Measurements from ENCODE around the gene IL24. TPM values are rescaled to one million over a fixed set of nuclear protein-coding genes. Genes with fewer than 3 reads are reported as not detected.

The IL24 gene
- total RNA-seq, 4 donors from 2014 or later: not detected

DNA sequence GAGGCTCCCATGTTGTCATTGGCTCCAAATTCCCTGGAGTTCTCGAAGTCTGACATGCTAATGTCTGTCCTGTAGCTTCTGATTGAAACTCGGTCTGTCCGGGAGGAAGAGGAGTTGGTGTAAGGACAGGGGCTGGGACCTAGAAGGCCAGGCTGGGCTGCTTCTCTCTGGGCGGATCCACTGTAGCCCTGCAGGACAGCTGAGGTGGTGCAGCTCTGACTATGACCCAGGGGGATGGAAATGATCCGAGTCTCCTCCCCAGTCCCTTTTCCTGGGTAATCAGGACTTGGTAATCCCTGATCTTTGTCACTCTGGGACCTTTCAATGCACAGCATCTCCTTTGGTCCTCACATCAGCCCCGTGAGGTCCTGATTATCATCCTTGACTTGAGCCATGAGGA lies 34.5 kb downstream of the IL24 start:
- Histone ChIP-seq H3K36me3 (no peaks in the 10 kb centered on the region), H3K27me3 (no peaks in the 10 kb centered on the region), H3K4me3 (no peak overlapping the region), H3K9me3 (no peaks in the 10 kb centered on the region), H3K4me1 (no peaks in the 10 kb centered on the region), H3K27ac (no peak overlapping the region)
- intact Hi-C loops (cut with DNase I; ENCODE audit: low total_unique reads): no loop called here
- no peak for DNase-seq
- TF ChIP-seq POLR2A (IDR thresholded peaks at IDR 0.05): no peak
- TF ChIP-seq, protein P1, sequence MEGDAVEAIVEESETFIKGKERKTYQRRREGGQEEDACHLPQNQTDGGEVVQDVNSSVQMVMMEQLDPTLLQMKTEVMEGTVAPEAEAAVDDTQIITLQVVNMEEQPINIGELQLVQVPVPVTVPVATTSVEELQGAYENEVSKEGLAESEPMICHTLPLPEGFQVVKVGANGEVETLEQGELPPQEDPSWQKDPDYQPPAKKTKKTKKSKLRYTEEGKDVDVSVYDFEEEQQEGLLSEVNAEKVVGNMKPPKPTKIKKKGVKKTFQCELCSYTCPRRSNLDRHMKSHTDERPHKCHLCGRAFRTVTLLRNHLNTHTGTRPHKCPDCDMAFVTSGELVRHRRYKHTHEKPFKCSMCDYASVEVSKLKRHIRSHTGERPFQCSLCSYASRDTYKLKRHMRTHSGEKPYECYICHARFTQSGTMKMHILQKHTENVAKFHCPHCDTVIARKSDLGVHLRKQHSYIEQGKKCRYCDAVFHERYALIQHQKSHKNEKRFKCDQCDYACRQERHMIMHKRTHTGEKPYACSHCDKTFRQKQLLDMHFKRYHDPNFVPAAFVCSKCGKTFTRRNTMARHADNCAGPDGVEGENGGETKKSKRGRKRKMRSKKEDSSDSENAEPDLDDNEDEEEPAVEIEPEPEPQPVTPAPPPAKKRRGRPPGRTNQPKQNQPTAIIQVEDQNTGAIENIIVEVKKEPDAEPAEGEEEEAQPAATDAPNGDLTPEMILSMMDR (IDR thresholded peaks at IDR 0.05): no peak

DNA sequence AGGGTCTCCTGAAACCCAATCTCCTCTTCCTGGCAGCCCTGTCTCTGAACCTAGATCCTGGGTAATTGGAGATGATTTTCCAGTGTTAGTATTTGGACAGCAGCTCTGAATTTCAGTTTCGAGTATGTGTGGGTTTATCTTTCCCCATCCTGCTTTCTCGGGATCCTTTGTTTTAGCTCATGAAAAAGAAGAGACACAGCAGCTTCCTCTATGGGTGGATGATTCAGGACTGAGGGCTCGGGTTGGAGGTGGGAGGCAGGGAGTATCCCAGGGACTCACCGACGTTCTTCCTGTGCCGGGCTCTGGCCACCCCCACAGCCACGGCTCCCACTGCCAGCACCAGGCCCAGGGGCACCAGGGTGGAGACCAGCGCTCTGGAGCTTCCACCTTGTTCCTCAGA lies 34.9 kb downstream of the IL24 start:
- Histone ChIP-seq H3K9me3 (no peaks in the 10 kb centered on the region), H3K27me3 (no peaks in the 10 kb centered on the region), H3K4me1 (no peaks in the 10 kb centered on the region), H3K4me3 (no peak overlapping the region), H3K36me3 (no peaks in the 10 kb centered on the region), H3K27ac (no peak overlapping the region)
- intact Hi-C loops (cut with DNase I; ENCODE audit: low total_unique reads): no loop called here
- no peak for DNase-seq
- no peak for TF ChIP-seq POLR2A (IDR thresholded peaks at IDR 0.05)
- TF ChIP-seq, protein P1 (IDR thresholded peaks at IDR 0.05): no peak

DNA sequence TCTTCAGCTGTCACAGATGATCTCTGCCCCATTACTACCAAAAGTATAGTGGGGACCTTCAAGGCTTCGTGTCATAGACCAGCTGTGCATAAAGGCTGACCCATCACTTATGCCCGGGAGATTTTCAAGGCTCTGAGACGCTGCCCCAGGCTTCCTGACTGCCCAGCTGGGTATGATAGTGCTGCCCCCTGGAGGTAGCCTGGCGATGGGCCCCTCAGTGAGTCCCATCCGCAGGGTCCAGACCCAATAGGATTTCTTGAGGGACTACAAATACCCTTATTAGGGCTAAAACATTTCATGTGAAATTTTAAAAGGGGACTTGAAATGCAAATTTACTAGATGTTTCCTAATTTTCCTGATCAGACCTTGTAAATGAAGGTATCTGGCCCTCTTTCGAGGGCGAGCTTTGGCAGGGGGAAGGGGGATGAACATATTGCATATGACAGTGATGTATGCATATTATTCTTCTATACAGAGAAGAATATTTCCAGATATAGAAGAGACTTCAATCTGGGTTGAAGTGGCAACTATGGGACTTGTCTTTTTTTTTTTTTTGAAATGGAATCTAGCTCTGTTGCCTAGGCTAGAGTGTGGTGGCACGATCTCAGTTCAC lies 36.2 kb downstream of the IL24 start:
- Histone ChIP-seq H3K27ac (no peak overlapping the region), H3K27me3 (no peaks in the 10 kb centered on the region), H3K36me3 (no peaks in the 10 kb centered on the region), H3K9me3 (no peaks in the 10 kb centered on the region), H3K4me1 (no peaks in the 10 kb centered on the region), H3K4me3 (no peak overlapping the region)
- intact Hi-C loops (cut with DNase I; ENCODE audit: low total_unique reads): no loop called here
- no peak for DNase-seq
- no peak for TF ChIP-seq POLR2A (IDR thresholded peaks at IDR 0.05)
- TF ChIP-seq, protein P1 (IDR thresholded peaks at IDR 0.05): peak in 1 of 4 experiments; percentile 5

DNA sequence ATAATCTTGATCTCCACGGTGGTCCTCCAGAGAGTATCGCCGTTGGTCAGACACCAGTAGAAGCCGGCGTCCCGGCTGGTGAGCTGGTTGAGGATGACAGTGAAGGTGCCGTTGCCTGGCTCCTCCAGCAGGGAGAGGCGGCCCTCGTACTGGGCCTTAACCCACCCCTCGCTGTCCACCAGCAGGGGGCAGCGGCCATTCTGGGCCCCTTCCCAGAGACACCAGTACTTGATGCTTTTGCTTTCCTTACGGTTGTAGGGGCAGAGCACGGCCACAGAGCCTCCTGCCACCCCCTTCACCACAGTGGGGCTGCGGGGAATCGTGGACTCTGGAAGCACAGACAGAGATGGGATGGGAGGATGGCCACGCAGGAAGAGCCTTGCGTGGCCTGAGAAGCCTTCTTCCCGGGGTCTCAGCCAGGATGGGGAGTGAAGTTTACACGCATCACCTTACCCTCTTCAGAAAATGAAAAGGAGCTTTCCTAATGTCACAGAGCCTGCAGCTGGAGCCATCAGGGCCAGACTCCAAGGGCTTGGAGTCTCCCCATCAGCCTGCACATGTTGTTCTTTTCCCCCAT lies 38.3 kb downstream of the IL24 start:
- Histone ChIP-seq H3K36me3 (no peaks in the 10 kb centered on the region), H3K27ac (no peak overlapping the region), H3K27me3 (no peaks in the 10 kb centered on the region), H3K9me3 (no peaks in the 10 kb centered on the region), H3K4me1 (no peaks in the 10 kb centered on the region), H3K4me3 (no peak overlapping the region)
- intact Hi-C loops (cut with DNase I; ENCODE audit: low total_unique reads): no loop called here
- no peak for DNase-seq
- TF ChIP-seq POLR2A (IDR thresholded peaks at IDR 0.05): no peak
- TF ChIP-seq, protein P1 (IDR thresholded peaks at IDR 0.05): no peak

DNA sequence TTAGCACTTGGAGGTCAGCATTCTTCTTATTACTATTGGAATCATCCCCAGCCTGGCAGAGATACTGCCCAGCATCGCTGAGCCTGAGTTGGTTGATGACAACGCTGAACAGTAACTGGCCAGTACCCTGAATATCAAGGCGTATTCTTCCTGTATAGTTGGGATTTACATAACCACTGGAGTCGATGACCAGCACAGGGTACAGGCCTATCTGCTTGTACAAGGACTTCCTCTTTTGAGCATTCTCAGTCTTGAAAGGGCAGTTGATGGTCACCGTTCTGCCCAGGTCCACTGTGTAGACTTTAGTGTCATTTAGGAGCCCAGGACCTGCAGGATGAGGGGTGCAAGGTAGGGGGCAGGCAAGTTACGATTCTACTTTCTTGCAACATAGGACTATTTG lies 40.2 kb downstream of the IL24 start:
- Histone ChIP-seq H3K36me3 (no peaks in the 10 kb centered on the region), H3K9me3 (no peaks in the 10 kb centered on the region), H3K4me1 (no peaks in the 10 kb centered on the region), H3K27ac (no peak overlapping the region), H3K4me3 (no peak overlapping the region), H3K27me3 (no peaks in the 10 kb centered on the region)
- intact Hi-C loops (cut with DNase I; ENCODE audit: low total_unique reads): no loop called here
- TF ChIP-seq, protein P1 (IDR thresholded peaks at IDR 0.05): no peak
- no peak for TF ChIP-seq POLR2A (IDR thresholded peaks at IDR 0.05)
- DNase-seq: no peak

Measured in uterus (tissue), 4 donors.